NOMO-1 treated with dmso at 0.1 percent for 144 hours (cell line): ENCODE data around the gene LZTR1.
"Not testable (repeated sequence)": the region's sequence is repeated elsewhere in the genome, so short reads cannot be mapped to it uniquely, and the experiment has no call there.

Source experiments
- DNase-seq: peaks from one replicate; lab custom pipeline; 2025; ENCODE audit not compliant: unreplicated experiment; lab: John Stamatoyannopoulos, UW

LZTR1 gene

DNA sequence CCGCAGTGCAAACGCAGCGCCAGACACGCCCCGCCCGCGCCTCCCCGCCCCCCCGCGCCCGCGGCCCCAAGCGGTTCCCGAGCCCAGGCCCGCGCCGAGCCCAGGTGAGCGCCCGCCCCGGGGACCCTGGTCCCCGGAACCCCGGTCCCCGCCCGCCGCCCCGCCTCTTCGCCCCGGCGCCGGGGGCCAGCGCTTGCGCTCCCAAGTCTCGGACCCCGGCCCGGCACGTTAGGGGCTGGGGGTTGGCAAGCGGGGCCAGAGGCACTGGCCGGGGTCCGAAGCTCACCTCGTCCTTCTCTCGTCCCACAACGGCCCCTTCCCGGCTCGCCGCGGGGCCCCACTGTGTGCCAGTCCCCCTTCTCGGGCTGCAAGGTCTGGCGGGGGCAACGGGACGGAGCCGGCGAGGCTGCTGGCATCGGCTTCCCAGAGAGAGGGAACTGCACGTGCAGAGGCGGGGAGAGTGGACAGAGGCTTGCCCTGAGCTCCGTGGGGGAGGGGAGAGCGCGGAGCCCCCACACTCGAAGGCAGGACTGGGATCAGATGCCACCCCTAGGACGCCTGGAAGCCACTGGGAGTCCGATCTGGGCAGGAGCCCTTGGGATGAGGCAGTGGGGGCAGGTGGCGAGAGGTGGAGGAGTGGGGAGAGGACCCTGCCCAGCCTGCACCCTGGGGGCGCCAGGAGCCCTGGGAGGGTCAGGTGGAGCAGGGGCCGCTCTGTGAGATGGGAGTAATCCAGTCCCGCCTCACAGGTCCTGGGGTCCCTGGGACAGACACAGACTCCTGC is 16.8 kb upstream of the LZTR1 start:
- no peak for DNase-seq

DNA sequence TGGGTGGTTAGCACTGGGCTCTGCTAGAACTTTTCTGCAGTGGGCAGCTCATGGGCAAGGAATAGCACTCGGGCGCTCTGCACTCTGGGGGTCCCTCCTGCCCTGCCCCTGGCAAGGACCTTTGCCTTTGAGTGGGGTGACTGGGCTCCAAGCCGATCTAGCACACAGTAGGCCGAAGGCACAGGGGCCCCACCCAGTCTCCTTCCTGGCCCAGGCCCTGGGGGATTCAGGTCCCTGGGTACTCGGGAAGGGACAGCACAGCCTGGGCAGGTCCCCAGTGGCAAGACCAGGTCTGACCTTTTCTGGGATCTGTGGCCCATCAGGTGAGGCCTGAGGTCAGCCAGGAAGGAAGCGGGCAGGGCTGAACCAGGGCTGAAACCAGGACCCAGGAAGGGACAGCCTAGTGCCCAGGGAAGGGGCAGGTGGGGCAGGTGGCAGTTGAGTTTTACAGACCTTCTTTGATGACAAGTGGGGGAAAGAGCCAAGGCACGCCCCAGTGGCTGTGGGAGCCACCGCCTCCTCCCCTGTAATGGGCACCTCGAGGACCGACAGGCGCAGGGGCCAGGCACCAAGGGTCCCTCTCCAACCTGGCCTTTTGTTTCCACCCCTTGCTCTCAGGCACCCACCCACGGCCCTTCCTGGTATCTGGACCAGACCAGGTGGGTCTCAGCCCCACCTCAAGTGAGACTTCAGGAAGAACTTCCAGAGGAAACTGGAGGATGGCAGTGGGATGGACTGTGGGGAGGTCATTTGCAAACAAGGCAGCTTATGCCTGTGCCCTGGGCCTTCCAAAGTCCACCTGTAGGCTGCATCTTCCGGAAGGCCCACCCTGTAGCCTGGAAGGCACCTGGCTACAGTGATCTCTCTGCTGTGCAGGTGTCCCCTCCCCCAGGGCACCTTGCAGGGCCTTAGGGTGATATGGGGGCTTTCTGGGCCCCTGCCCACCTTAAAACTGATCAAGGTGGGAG is 15.9 kb upstream of the LZTR1 start:
- no peak for DNase-seq

DNA sequence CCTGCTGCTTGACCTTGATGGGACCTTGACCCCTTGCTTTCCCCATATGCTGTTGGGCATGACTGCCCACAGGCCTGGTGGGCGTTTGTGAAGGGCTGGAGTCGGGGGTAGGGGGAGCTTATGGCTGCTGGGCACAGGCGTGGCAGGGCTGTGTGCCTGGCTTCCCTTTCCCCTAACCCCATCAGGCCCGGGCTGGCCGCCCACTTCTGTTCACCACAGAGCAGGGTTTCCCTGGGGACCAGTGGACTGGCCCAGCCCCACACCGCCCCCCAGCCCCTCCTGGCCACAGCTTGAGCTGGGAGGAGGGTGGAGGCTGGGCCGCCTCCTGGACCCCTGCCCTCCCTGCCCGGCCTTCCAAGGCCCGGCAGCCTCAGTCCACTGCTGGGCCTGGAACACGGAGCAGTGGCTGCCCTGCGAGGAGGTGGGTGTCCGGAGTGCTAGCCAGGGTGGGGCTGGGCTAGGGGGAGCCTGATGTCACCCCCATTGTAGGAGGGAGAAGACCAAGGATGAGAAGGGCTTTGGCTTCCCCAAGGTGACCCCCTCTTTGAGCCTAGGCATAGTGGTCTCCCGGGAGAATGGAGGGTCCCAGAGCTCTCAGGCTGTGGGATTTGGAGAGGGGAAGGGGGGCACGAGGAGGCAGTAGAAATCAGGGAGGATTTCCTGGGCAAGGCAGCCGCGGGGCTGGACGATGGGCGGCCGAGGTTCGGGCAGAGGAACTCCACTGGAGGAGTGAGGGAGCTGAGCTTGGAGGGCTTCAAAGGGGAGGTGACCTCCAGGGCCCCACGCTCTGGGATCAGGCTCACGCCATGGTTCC is 15.0 kb upstream of the LZTR1 start, which contains the start of gene AIFM3:
Gene AIFM3, plus strand, starts transcription at position 373 of the 814 bp plus-strand sequence. CDS start 690 bp downstream, outside the sequence.
- no peak for DNase-seq

DNA sequence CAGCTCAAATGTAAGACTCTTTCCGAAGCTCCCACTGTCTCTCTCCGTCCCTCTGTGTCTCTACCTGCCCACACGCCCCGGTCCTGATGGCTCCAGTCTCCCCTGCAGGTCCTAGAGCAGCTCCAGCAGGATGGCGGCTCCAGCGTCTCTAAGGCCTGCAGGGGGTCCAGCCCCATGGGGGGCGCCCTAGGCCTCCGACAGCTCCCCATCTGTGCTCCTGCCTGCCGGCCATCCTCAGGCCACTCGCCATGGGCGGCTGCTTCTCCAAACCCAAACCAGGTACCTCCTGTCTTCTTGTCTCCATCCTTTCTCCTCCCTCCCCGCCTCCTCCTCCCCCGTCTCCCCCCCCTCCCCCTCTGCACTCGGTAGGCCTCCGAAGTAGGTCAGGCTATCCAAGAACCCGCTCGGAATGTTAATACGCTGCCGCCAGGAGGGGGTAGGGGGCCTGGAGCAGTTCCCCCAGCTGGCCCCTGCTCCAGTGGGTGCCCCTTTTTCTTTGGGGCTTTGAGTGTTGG is 14.3 kb upstream of the LZTR1 start:
- DNase-seq = no peak

DNA sequence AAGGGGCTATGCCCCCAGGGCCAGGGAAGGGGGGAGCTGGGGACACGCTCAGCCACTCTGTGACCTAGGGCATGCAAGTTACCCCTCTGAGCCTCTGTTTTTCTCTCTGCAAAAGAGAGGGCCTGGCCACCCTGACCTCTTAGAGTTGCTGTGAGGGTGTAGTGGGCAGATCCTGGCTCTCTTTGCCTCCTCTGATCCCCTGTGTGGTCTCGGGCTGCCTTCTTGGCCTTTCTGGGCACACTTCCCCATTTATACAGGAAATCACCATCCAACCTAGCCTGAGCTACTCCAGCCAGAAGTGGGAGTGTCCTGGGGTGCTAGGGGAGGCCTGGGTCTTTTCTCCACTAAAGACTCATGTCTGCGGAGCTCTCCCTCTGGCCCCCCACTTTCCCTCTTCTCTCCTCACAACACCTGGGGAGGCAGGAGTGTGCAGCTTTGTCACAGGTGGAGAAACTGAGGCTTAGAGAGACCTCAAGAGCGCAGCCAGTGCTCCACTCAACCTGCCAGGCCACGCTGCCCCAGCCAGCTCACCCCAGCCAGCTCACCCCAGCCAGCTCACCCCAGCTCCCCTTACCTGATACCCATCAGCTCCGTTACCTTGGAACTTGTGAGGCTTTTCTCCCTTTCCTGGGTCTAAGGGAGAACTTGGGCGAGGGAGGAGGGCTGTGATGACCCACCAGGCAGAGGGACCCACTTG is 13.7 kb upstream of the LZTR1 start:
- peak; percentile 40 for DNase-seq

DNA sequence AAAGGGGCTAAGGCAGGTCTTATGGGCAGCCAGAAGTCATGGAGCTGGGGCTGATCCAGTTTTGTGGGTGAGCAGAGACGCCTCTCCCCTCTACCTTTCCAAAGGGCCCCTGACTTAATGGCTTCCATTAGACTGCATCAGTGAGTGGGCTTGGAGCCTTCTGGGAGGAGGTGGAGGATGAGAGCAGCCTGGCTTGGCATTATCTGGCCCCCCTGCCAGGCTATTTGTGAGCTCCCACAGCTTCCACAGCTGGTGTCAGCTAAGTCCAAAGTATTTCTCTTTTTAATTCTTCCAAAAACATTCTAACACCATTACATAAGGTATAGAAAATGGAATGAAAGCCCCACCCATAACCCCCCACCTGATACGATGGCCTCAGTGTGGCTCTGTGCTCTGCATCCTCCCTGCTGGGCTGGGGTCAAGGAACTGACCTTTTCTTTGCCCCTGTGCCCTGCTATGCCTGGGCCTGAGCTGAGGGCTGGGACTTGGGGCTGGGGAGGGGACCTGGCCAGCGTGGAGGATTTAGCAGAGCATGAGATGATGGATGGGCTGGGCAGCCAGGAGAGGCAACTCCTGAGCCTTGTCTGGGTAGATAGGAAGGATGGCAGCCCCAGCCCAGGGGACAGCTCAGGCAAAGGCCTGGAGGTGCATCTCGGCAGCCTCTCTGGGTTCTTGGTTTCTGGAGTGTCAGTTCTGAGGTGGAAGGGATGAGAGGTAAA is 11.0 kb upstream of the LZTR1 start:
- DNase-seq = no peak

DNA sequence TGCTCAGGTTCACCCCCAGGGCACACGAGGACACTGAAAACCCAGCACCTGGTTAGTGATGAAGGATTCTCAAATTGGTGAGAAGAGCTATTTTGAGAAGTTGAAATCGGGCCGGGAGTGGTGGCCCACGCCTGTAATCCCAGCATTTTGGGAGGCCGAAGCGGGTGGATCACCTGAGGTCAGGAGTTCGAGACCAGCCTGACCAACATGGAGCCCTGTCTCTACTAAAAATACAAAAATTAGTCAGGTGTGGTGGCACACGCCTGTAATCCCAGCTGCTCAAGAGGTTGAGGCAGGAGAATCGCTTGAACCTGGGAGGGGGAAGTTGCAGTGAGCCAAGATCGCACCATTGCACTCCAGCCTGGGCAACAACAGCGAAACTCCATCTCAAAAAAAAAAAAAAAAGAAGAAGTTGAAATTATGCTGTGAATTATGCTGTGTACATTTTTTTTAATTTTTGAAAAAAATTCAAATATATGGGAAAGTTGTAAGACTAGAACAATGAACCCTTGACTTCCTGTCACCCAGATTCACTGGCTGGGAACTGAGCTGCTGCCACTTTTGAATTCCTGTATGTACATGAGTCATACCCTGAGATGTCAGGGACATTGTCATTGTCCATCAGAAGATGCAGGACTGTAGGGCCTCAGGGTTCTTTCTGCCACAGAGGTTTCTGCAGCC is 9.9 kb upstream of the LZTR1 start:
- DNase-seq = not testable (repeated sequence)

DNA sequence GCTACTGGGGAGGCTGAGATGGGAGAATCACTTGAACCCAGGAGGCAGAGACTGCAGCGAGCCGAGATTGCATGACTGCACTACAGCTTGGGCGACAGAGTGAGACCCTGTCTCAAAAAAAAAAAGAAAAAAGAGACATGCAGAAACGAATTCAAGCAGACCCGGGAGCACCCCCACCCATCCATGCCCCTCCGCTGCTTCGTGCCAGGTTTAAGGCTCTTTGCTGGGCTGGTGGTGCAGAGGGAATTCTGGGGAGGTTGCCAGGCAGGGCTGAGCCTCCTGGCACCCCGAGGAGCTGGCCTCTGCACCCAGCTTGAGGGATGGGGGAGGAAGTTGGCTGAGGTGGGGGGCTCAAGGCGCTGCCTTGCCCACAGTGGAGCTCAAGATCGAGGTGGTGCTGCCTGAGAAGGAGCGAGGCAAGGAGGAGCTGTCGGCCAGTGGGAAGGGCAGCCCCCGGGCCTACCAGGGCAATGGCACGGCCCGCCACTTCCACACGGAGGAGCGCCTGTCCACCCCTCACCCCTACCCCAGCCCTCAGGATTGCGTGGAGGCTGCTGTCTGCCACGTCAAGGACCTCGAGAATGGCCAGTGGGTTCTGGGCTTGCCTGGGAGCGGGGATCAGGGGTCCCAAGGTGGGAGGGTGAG is 9.0 kb upstream of the LZTR1 start:
- no peak for DNase-seq

DNA sequence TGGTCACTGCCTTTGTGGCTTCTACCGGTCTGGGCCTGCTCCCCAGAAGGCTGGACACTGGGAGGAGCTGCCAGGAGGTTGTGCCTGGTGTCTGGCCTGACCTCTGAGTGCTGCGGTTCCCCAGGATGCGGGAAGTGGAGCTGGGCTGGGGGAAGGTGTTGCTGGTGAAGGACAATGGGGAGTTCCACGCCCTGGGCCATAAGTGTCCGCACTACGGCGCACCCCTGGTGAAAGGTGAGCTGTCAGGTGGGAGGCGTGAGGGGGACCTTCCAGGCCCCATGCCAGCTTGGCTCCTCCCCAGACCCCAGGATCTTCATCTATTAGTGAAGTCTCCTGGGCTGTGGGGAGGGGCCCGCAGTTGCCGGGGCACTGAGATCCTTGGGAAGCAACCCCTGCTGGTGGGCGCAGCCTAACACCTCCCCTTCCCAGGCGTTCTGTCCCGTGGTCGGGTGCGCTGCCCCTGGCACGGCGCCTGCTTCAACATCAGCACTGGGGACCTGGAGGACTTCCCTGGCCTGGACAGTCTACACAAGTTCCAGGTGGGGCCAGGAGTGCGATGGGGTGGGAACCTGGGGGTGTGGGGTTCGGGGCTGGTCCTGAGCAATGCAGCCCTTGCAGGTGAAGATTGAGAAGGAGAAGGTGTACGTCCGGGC is 8.3 kb upstream of the LZTR1 start:
- no peak for DNase-seq

DNA sequence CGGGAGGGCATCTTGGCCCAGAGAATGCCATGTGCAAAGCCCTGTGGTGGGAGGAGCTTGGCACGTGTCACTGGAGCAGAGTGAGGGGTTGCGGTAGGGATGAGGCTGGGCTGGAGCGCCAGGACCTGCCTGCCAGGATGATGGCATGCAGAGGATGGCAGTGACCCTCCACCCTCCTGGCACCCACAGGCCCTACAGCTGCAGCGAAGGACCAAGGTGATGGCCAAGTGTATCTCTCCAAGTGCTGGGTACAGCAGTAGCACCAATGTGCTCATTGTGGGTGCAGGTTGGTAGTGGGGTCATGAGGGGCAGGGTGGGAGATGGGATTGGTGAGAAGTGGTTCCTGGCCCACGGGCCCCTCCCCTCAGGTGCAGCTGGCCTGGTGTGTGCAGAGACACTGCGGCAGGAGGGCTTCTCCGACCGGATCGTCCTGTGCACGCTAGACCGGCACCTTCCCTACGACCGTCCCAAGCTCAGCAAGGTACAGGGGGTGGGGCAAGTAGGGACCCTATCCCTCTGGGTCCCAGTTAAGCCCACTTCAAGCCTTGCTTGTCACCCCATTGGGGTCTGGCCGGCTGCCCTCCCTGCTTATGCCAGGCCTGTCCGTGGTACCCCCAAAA is 7.7 kb upstream of the LZTR1 start:
- DNase-seq = no peak

DNA sequence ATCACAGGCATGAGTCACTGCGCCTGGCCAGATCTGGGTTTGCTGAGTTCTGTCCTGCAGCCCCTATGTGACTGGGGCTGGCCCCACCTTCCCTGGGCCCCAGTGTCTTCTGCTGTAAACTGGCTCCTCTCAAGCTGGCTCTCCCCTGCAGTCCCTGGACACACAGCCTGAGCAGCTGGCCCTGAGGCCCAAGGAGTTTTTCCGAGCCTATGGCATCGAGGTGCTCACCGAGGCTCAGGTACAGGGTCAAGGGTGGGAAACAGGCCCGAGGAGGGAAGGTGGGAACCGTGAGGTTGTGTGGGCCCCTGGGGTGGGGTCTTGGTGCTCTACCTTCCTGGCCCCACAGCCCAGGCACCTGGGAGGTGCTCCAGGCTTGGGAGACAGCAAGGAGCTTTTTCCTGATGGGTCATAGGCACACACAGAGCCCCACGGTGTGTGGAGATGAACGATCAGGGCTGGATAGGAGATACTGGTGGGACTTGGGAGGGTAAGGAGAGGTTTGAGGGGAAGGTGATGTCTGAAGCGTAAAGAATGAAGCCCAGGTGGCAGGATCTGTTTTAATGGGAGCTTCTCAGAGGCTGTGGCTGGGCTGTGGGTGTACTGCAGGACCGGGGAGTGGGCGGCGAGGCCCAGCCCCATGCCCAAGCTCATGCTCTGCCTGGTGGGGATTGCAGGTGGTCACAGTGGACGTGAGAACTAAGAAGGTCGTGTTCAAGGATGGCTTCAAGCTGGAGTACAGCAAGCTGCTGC is 6.4 kb upstream of the LZTR1 start:
- DNase-seq = no peak

DNA sequence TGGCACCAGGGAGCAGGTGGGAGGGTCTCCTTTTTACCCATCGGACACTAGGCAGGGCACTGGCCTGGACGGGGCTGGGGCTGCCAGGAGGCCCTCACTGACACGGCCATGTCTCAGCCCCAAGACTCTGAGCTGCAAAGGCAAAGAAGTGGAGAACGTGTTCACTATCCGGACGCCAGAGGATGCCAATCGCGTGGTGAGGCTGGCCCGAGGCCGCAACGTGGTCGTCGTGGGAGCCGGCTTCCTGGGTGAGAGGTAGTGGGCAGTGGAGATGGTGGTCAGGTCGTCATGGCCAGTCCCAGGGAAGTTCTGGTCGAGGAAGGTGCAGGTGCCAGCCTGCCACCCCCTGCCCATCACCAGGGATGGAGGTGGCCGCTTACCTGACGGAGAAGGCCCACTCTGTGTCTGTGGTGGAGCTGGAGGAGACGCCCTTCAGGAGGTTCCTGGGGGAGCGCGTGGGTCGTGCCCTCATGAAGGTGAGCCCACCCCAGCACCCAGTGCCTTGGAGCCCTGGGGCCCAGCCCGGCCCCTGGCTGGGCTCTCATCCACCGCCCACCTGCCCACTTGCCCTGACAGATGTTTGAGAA is 5.7 kb upstream of the LZTR1 start:
- DNase-seq = no peak

DNA sequence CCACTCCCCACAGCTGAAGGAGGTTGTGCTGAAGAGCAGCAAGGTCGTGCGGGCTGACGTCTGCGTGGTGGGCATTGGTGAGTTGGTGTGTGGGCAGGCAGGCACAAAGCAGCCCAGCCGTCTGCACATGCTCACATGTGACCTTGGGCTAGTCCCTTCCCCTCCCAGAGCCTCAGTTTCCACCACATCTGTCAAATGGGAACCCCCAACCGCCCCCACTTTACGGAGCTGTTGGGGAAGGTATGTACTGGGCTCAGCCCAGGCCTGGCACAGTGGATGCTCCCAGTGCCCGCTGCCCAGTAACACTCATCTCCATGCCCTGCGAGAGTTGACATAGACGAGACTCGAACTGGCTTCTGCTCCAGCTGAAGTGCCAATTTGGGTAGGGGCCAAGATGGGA is 5.1 kb upstream of the LZTR1 start:
- DNase-seq = no peak

DNA sequence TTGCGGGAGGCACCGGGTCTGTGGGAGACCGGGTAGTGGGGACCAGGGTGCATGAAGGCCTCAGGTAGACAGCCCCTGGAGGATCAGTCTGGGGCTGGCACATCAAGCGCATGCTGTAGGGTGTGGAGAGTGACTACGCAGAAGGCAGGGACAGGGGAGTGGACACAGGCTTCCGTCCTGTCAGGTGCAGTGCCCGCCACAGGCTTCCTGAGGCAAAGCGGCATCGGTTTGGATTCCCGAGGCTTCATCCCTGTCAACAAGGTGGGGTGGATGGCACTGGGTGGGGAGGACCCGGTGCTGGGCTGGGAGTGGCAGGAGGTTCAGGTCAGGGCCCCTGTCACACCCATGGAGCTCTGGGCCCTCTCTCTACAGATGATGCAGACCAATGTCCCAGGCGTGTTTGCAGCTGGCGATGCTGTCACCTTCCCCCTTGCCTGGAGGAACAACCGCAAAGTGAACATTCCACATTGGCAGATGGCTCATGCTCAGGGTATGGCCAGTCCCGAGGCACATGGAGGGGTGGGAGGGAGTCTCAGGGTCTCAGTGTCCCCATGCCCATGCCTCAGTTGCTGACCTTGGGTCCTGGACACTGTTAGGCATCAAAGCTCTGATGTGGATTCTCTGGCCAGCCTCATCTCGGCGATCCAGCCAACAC is 4.5 kb upstream of the LZTR1 start:
- DNase-seq = no peak

DNA sequence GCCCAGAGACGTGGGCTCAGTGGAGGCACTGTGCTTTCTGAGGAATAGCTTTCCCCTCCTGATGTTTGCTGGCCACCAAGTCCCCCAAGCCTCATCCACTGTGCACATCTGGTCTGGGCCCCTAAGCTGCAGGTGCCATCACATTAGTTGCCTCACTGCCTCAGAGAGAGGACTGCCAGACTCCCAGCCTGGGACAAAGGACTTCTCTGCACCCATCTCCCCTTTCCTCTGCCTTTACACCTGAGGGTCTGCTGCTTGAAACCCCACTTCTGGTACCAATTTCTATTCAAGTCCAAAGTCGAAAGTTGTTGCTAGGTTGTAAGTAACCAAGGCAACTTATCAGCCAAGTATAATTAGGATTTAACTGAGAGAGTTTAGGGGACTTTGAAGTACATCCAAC is 3.7 kb upstream of the LZTR1 start:
- DNase-seq = no peak

DNA sequence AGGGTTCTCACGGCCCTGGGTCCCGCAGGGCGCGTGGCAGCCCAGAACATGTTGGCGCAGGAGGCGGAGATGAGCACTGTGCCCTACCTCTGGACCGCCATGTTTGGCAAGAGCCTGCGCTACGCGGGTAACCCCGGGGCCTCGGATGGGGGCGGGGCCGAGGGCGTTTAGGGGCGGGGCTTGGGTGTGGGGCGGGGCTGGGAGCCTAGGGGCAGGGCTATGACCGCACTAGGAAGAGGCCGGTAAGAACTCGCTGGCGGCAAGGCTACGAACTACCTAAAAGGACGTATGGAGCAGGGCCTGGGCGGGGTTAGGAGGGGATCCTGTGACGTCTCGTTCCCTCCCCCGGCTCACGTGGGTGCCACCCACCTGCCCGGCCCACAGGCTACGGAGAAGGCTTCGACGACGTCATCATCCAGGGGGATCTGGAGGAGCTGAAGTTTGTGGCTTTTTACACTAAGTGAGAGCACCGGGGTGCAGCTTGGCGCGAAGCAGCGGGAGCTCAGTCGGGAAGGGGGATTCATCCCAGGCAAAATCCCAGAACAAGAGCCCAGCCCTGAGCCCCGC is 2.8 kb upstream of the LZTR1 start:
- no peak for DNase-seq
